DOHH2 (cell line): Measurements from ENCODE around the gene CCR5AS.

Experiments
- CTCF ChIP-seq: fragments of 200-600 bp; sonication (generic); IDR thresholded peaks from one replicate; pipeline ENCODE4 v1.5.1; 2014; ENCODE audit warnings: antibody characterized with exemption, mild to moderate bottlenecking, low read depth, low read length; ENCODE audit not compliant: poor library complexity, severe bottlenecking
- EZH2phosphoT487 ChIP-seq: fragments of 200-600 bp; sonication (generic); IDR thresholded peaks from 2 replicates; pipeline ENCODE4 v1.6.1; 2017; ENCODE audit warnings: borderline replicate concordance, mild to moderate bottlenecking, antibody characterized with exemption, low read length, moderate library complexity, mixed read lengths

GRCh38 chr3:46411271-46411670, 4.4 kb upstream of the CCR5AS start:
- TF ChIP-seq CTCF (no peak), EZH2phosphoT487 (no peak)
